Inflammatory macrophage (primary cell): ENCODE measurements around the gene SNCG.
"Not testable (repeated sequence)": the region's sequence is repeated elsewhere in the genome, so short reads cannot be mapped to it uniquely, and the experiment has no call there.

ENCODE experiments used
- DNase-seq, 2 donors: peaks; one replicate each; pipeline ENCODE4 v3.0.0-alpha.2; 2020 to 2022

The SNCG gene

DNA sequence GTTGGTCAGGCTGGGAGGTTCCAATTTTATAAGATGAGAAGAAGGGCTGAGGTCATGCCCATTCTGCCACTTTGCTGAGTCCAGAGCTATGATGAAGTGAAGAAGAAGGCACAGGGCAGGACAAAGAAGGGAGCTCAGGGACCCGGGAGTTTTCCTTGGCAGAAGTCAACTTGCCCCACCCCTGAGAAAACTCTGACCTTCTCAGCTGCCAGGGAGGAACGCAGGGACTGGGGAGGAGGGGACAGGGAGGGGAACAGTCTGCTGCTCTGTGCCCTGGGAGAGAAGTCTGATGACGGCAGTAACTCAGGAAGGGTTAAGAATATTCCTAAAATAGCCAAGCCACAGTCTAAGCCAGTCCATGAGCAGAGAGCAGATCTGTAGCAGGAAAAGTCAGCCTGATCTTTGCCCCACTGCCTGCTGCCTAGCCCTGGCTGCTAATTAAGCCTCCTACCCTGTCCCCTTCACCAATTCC, 21.6 kb downstream of the SNCG start:
- no peak for DNase-seq

DNA sequence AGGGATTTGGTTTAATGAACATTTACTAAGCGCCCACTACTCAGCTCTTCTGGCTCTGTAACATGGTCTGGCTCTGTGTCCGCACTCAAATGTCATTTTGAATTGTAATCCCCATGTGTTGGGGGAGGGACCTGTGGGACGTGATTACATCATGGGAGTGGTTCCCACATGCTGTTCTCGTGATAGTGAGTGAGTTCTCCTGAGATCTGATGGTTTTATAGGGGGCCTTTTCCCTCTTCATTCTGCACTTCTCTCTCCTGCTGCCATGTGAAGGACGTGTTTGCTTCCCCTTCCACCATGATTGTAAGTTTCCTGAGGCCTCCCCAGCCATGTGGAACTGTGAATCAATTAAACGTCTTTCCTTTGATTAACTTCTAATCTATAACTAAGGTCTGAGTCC, 22.6 kb downstream of the SNCG start:
- peak in 1 of 2 donors; percentile 24 for DNase-seq

DNA sequence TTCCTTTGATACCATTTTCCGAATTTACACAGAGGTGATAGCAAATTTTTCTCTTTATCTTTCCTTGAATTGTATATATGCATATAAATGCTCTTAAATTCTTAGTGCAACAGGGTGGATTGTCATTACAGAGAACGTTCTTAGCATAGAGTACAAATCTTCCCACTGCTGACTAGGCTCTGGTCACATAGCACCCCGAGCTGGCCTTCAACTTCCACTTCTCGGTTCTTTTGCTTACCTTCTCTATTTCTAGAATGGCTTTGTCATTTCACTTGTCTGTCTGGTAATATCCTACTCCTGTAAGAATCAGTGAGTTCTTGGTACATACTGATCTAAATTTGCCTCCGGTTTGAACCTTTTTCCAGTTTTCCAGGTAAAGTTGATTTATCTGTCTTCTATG, 23.3 kb downstream of the SNCG start:
- DNase-seq = peak; percentile 9 to 40

DNA sequence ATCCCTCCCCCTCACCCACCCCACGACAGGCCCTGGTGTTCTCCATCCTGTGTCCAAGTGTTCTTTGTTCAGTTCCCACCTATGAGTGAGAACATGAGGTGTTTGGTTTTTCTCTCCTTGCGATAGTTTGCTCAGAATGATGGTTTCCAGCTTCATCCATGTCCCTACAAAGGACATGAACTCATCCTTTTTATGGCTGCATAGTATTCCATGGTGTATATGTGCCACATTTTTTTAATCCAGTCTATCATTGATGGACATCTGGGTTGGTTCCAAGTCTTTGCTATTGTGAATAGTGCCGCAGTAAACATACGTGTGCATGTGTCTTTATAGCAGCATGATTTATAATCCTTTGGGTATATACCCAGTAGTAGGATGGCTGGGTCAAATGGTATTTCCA, 26.1 kb downstream of the SNCG start:
- DNase-seq = not testable (repeated sequence)

DNA sequence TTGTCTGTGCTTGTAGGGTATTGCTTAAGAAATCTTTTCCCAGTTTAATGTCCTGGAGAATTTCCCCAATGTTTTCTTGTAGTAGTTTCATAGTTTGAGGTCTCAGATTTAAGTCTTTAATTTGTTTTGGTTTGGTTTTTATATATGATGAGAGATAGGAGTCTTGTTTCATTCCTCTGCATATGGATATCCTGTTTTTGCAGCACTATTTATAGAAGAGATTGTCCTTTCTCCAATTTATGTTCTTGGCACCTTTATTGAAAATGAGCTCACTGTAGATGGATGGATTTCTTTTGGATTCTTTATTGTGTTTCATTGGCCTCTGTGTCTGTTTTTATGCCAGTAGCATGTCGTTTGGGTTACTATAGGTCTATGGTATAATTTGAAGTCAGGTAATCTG, 30.1 kb downstream of the SNCG start:
- DNase-seq = no peak

DNA sequence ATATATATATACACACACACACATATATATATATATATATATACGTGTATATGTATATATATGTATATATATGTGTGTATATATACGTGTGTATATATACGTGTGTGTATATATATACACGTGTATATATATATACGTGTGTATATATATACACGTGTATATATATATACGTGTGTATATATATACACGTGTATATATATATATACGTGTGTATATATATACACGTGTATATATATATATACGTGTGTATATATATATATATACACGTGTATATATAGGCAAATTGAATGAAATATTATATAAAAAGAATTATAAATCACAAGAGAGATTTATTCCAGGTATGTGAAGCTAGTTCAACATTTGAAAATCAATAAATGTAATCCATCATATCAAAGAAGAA, 33.0 kb downstream of the SNCG start:
- not testable (repeated sequence) for DNase-seq

DNA sequence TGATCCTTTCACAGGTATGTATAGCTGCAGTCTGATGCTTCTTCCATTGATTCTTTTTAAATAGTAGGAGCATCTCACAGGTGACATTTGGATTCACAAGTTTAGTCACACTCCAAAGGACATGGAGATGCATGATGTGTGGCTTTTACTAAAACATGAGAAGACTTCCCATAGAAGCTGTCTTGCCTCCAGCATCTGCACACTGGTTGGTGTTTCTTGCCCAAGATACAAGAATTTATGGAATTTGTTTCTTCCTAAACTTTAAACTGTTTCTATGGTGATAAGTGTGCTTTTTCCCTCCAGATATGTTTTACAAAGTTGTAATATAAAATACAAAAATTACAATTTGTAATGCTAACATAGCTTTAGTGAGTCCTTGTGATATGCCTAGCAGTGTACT, 34.1 kb downstream of the SNCG start:
- DNase-seq = no peak

DNA sequence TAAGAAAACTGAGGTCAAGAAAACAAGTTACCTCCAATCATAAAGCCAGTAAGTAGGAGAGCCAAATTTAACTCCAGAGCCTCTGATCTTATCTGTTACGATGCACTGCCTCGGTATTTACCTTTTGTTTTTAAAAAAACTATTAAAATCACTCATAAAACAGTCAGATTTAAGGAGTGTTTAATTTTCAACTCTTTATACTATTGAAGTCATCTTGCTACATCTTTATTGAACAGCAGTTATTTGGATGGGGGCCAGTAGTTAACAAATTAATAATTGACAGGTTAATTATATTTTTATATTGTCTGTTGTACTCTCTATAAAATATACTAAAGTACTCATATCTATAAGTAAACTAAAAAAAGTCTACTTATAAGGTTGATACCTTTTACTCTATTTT, 34.5 kb downstream of the SNCG start:
- no peak for DNase-seq

DNA sequence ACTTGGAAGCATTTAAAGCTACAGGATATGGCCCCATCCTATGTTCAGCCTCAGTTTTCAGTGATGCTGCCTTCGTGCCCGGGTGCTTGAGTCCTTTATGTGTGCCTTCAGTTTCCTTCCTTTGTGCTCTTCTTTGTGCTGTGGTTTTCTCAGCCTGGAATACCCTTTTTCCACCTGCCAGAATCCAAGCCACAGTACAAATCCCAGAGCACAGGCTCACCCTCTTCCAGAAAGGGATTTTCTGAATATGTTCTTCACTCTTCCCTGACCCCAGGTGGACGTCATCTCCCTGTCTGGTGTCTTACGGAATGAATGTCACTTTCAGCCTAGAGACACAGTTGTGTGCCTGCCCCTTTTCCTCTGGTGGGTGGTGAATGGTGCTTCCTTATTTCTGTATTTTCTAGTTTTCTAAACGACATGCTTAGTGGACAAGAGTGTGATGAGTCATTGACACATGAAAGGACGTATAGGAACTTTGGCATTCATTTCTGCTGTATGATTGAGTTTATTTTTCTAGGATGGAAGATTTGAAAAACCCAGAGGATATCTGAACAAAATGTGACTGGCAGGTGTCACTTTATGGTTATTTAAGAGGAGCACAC, 41.5 kb downstream of the SNCG start:
- DNase-seq = peak; percentile 84 to 90

DNA sequence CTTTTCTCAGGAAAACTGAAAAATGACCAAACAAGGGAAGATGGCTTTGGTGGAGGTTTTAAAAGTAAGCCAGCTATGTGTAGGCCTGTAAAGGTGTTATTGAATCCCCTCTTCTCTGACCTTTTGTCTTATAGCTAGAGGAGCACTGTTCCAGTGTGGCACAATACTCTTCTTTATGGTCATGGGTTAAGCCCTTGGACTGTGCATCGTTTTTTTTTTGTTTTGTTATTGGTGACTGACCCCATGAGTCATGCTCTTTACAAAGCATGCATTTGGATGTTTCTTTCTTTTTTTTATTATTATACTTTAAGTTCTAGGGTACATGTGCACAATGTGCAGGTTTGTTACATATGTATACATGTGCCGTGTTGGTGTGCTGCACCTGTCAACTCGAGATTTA, 42.1 kb downstream of the SNCG start:
- peak; percentile 72 to 76 for DNase-seq

DNA sequence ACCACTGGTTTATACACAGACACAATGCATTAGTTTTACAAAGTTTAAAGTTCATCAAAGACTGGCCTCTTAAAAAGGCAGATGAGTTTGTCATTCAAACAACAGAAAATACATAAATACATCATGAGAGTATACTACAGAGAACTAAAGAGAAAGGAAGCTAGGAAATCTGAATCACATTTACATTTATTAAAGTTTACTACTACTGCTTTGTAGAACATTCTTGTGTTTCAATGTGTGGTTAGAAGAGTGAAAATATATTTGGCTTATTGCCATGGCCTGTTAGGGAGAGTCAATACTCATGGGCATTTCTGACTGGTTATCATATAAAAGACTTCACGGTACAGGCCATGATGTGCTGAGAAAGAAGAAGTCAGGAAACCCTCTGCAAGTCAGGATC, 48.7 kb downstream of the SNCG start:
- DNase-seq = not testable (repeated sequence)

DNA sequence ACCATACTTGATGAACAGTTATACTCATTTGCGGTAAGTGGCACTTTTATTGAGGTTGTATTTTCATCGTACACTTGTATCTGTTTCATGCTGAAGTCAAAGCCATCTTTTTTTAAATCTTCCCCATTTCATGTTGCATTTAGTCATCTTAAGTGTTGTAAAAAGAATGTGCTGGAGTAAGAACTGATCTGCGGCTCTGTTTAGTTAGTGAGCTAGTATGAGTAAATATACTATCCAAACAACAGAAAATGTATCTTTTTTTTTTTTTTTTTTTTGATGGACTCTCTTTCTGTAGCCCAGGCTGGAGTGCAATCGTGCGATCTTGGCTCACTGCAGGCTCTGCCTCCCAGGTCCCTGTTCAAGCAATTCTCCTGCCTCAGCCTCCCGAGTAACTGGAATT, 49.3 kb downstream of the SNCG start:
- DNase-seq = not testable (repeated sequence)

DNA sequence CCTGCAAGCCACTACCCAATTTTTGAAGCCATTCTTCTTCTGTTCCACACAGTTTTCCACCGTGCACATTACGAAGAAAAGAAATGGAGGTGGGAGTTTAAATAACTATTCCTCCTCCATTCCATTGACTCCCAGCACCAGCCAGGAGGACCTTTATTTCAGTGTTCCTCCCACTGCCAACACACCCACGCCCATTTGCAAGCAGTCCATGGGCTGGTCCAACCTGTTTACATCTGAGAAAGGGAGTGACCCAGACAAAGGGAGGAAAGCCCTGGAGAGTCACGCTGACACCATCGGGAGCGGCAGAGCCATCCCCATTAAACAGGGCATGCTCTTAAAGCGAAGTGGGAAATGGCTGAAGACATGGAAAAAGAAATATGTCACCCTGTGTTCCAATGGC, 49.9 kb downstream of the SNCG start:
- DNase-seq = not testable (repeated sequence)

DNA sequence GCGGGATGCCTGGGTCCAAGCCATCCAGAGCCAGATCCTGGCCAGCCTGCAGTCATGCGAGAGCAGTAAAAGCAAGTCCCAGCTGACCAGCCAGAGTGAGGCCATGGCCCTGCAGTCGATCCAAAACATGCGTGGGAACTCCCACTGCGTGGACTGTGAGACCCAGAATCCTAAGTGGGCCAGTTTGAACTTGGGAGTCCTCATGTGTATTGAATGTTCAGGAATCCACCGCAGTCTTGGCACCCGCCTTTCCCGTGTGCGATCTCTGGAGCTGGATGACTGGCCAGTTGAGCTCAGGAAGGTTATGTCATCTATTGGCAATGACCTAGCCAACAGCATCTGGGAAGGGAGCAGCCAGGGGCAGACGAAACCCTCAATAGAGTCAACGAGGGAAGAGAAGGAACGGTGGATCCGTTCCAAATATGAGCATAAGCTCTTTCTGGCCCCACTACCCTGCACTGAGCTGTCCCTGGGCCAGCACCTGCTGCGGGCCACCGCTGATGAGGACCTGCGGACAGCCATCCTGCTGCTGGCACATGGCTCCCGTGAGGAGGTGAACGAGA, 50.8 kb downstream of the SNCG start:
- not testable (repeated sequence) for DNase-seq
